Ishikawa (cell line): ENCODE measurements around the gene GDF2.

ENCODE experiments used
- CEBPB ChIP-seq: IDR thresholded peaks from 2 replicates; pipeline ENCODE4 v1.6.1; 2012
- CREB1 ChIP-seq: IDR thresholded peaks from 2 replicates; pipeline ENCODE4 v1.6.1; 2012; ENCODE audit warnings: low read depth
- EGR1 ChIP-seq: IDR thresholded peaks from 2 replicates; pipeline ENCODE4 v1.6.1; 2012
- EP300 ChIP-seq: IDR thresholded peaks from 2 replicates; pipeline ENCODE4 v1.6.1; 2012; ENCODE audit warnings: borderline replicate concordance
- FOXM1 ChIP-seq: IDR thresholded peaks from 2 replicates; pipeline ENCODE4 v1.6.1; 2012; ENCODE audit warnings: low read depth, borderline replicate concordance
- MAX ChIP-seq: IDR thresholded peaks from 2 replicates; pipeline ENCODE4 v1.6.1; 2012
- NFIC ChIP-seq: IDR thresholded peaks from 2 replicates; pipeline ENCODE4 v1.6.1; 2012
- RAD21 ChIP-seq: IDR thresholded peaks from 2 replicates; pipeline ENCODE4 v1.6.1; 2012; ENCODE audit warnings: low read depth
- REST ChIP-seq: IDR thresholded peaks from 2 replicates; pipeline ENCODE4 v1.6.1; 2012; ENCODE audit warnings: low read depth, mild to moderate bottlenecking
- TAF1 ChIP-seq: IDR thresholded peaks from 2 replicates; pipeline ENCODE4 v1.6.1; 2012; ENCODE audit warnings: low read depth, mild to moderate bottlenecking
- TCF12 ChIP-seq: IDR thresholded peaks from 2 replicates; pipeline ENCODE4 v1.6.1; 2012; ENCODE audit warnings: low read depth
- TEAD4 ChIP-seq: IDR thresholded peaks from 2 replicates; pipeline ENCODE4 v1.6.1; 2012
- USF1 ChIP-seq: IDR thresholded peaks from 2 replicates; pipeline ENCODE4 v1.6.1; 2012
- YY1 ChIP-seq: IDR thresholded peaks from 2 replicates; pipeline ENCODE4 v1.6.1; 2012; ENCODE audit warnings: low read depth
- ZBTB7A ChIP-seq: IDR thresholded peaks from 2 replicates; pipeline ENCODE4 v1.6.1; 2012; ENCODE audit warnings: low read depth

Gene GDF2

GRCh38 chr10:47283101-47283630 lies 39.1 kb upstream of the GDF2 start:
- no peak for TF ChIP-seq TEAD4
- no peak for TF ChIP-seq EGR1
- no peak for TF ChIP-seq NFIC
- no peak for TF ChIP-seq TCF12
- no peak for TF ChIP-seq FOXM1
- no peak for TF ChIP-seq TAF1
- TF ChIP-seq YY1: no peak
- no peak for TF ChIP-seq RAD21
- TF ChIP-seq REST: no peak
- no peak for TF ChIP-seq USF1
- TF ChIP-seq ZBTB7A: no peak
- no peak for TF ChIP-seq MAX
- no peak for TF ChIP-seq CREB1
- no peak for TF ChIP-seq CEBPB
- no peak for TF ChIP-seq EP300

GRCh38 chr10:47283848-47284247 lies 38.4 kb upstream of the GDF2 start:
- TF ChIP-seq FOXM1 (no peak), REST (no peak), TCF12 (no peak), CREB1 (no peak), RAD21 (no peak), TEAD4 (no peak)

- TF ChIP-seq TCF12: no peak
- no peak for TF ChIP-seq EGR1
- no peak for TF ChIP-seq RAD21
- no peak for TF ChIP-seq ZBTB7A
- TF ChIP-seq CEBPB: no peak
- TF ChIP-seq TEAD4: no peak
Observed at GRCh38 chr10:47285381-47286115, 36.7 kb upstream of the GDF2 start.

- TF ChIP-seq NFIC (no peak), MAX (no peak), RAD21 (no peak), FOXM1 (no peak), EP300 (no peak), CEBPB (no peak), USF1 (no peak), EGR1 (no peak), TCF12 (no peak), YY1 (no peak), ZBTB7A (no peak), REST (no peak)
Observed at GRCh38 chr10:47286116-47286505, 36.1 kb upstream of the GDF2 start.
